Loucy (cell line): Measurements from ENCODE around the gene CRACDL.

ENCODE experiments used
- H2AFZ ChIP-seq: fragments of 200-600 bp; sonication (generic); 2 replicates; pipeline ENCODE4 v1.6.0; 2016; ENCODE audit warnings: antibody characterized with exemption, mild to moderate bottlenecking, low read length, moderate library complexity
- H3F3A ChIP-seq: fragments of 200-600 bp; 2 replicates; pipeline ENCODE4 v1.6.0; 2016; ENCODE audit warnings: antibody characterized with exemption, low read depth, mild to moderate bottlenecking
- H3K27me3 ChIP-seq: fragments of 200-600 bp; sonication (generic); 2 replicates; pipeline ENCODE4 v1.6.1; 2014; ENCODE audit warnings: low read length, mild to moderate bottlenecking; ENCODE audit not compliant: insufficient read depth, poor library complexity, severe bottlenecking
- H3K36me3 ChIP-seq: fragments of 200-600 bp; sonication (generic); 2 replicates; pipeline ENCODE4 v1.6.1; 2016; ENCODE audit warnings: low read length; ENCODE audit not compliant: insufficient read depth
- H3K4me1 ChIP-seq: fragments of 200-600 bp; sonication (generic); 2 replicates; pipeline ENCODE4 v1.5.1; 2014; ENCODE audit warnings: low read length, mild to moderate bottlenecking; ENCODE audit not compliant: insufficient read depth, poor library complexity, severe bottlenecking
- H3K4me2 ChIP-seq: fragments of 200-600 bp; sonication (generic); 2 replicates; pipeline ENCODE4 v1.6.0; 2014; ENCODE audit warnings: antibody characterized with exemption, low read length, low read depth, mild to moderate bottlenecking; ENCODE audit not compliant: poor library complexity, severe bottlenecking
- H3K4me3 ChIP-seq: fragments of 200-600 bp; sonication (generic); 2 replicates; pipeline ENCODE4 v1.5.1; 2014; ENCODE audit warnings: low read length, mild to moderate bottlenecking, mixed read lengths; ENCODE audit not compliant: poor library complexity, severe bottlenecking
- H3K79me2 ChIP-seq: fragments of 200-600 bp; sonication (generic); 2 replicates; pipeline ENCODE4 v1.6.1; 2014; ENCODE audit warnings: low read length; ENCODE audit not compliant: insufficient read depth
- H3K9ac ChIP-seq: fragments of 200-600 bp; sonication (generic); 2 replicates; pipeline ENCODE4 v1.6.0; 2014; ENCODE audit warnings: mild to moderate bottlenecking, low read depth, low read length, moderate library complexity; ENCODE audit not compliant: poor library complexity, severe bottlenecking
- H3K9me2 ChIP-seq: fragments of 200-600 bp; sonication (generic); replicated peaks from 2 replicates; pipeline ENCODE4 v1.6.1; 2016; ENCODE audit warnings: low read depth, low read length, mixed read lengths
- H3K9me3 ChIP-seq: fragments of 200-600 bp; sonication (generic); 2 replicates; pipeline ENCODE4 v1.6.1; 2014; ENCODE audit warnings: mild to moderate bottlenecking, antibody characterized with exemption, low read length, low read depth; ENCODE audit not compliant: insufficient read depth
- H4K20me1 ChIP-seq: fragments of 200-600 bp; sonication (generic); 2 replicates; pipeline ENCODE4 v1.6.0; 2014; ENCODE audit warnings: antibody characterized with exemption, low read length, mild to moderate bottlenecking; ENCODE audit not compliant: insufficient read depth, poor library complexity, severe bottlenecking
- CTCF ChIP-seq: fragments of 200-600 bp; sonication (generic); conservative IDR thresholded peaks from 2 replicates; pipeline ENCODE4 v1.5.1; 2014; ENCODE audit warnings: mild to moderate bottlenecking, antibody characterized with exemption, low read length
- EZH2phosphoT487 ChIP-seq: fragments of 200-600 bp; IDR thresholded peaks from 2 replicates; pipeline ENCODE4 v1.6.1; 2018; ENCODE audit warnings: antibody characterized with exemption, mild to moderate bottlenecking, moderate library complexity, borderline replicate concordance

CRACDL gene

GRCh38 chr2:98810588-98810928 lies 125.5 kb downstream of the CRACDL start:
- H3K27me3 ChIP-seq: no peaks in the 10 kb centered on the region
- no peaks in the 10 kb centered on the region for H3K36me3 ChIP-seq
- no peak overlapping the region for H3K4me2 ChIP-seq
- H3K9ac ChIP-seq: no peak overlapping the region
- TF ChIP-seq CTCF: no peak
- no peak for TF ChIP-seq EZH2phosphoT487
- no peak overlapping the region for H3K4me3 ChIP-seq
- H3F3A ChIP-seq: no peaks in the 10 kb centered on the region
- H3K4me1 ChIP-seq: peaks cover 12% of the 10 kb centered on the region
- no peaks in the 10 kb centered on the region for H4K20me1 ChIP-seq
- H3K9me3 ChIP-seq: no peaks in the 10 kb centered on the region
- no peaks in the 10 kb centered on the region for H3K9me2 ChIP-seq
- H2AFZ ChIP-seq: no peak overlapping the region
- H3K79me2 ChIP-seq: no peaks in the 10 kb centered on the region

- no peak overlapping the region for H3K4me2 ChIP-seq
Observed at GRCh38 chr2:98809878-98810587, 126.0 kb downstream of the CRACDL start.

GRCh38 chr2:98809116-98809515 lies 126.9 kb downstream of the CRACDL start:
- H3K36me3 ChIP-seq: no peaks in the 10 kb centered on the region
- H2AFZ ChIP-seq: no peak overlapping the region
- H3K4me2 ChIP-seq: no peak overlapping the region
- no peak overlapping the region for H3K9ac ChIP-seq
- TF ChIP-seq EZH2phosphoT487 (no peak), CTCF (no peak)
- peaks cover 17% of the 10 kb centered on the region for H3K4me1 ChIP-seq
- H3K79me2 ChIP-seq: no peaks in the 10 kb centered on the region
- no peak overlapping the region for H3K4me3 ChIP-seq
- H3K9me3 ChIP-seq: no peaks in the 10 kb centered on the region
- no peaks in the 10 kb centered on the region for H3K9me2 ChIP-seq
- H3K27me3 ChIP-seq: no peaks in the 10 kb centered on the region
- H3F3A ChIP-seq: no peaks in the 10 kb centered on the region
- no peaks in the 10 kb centered on the region for H4K20me1 ChIP-seq

More at GRCh38 chr2:98809878-98810587, 126.0 kb downstream of the CRACDL start:
- Histone ChIP-seq H4K20me1 (no peaks in the 10 kb centered on the region), H3K79me2 (no peaks in the 10 kb centered on the region), H3K4me3 (no peak overlapping the region), H3K27me3 (no peaks in the 10 kb centered on the region), H3K9ac (no peak overlapping the region), H3K4me1 (peaks cover 17% of the 10 kb centered on the region), H3F3A (no peaks in the 10 kb centered on the region), H3K9me3 (no peaks in the 10 kb centered on the region), H2AFZ (no peak overlapping the region), H3K9me2 (no peaks in the 10 kb centered on the region), H3K36me3 (no peaks in the 10 kb centered on the region)
- TF ChIP-seq CTCF (no peak), EZH2phosphoT487 (no peak)
